IPS-20b (cell line): ENCODE results near the gene CTNNBL1.
"Not testable (repeated sequence)": the region's sequence is repeated elsewhere in the genome, so short reads cannot be mapped to it uniquely, and the experiment has no call there.

Experiments used
- H3K27ac ChIP-seq: one replicate; pipeline ENCODE4 v1.5.1; 2013; ENCODE audit warnings: low read length
- H3K27me3 ChIP-seq: 2 replicates; pipeline ENCODE4 v1.6.1; 2013; ENCODE audit warnings: mild to moderate bottlenecking, low read length, inconsistent platforms; ENCODE audit not compliant: insufficient read depth
- H3K36me3 ChIP-seq: 2 replicates; pipeline ENCODE4 v1.6.1; 2013; ENCODE audit warnings: low read depth, mild to moderate bottlenecking, inconsistent platforms, low read length, moderate library complexity; ENCODE audit not compliant: insufficient read depth
- H3K4me1 ChIP-seq: 2 replicates; pipeline ENCODE4 v1.6.1; 2013; ENCODE audit warnings: mild to moderate bottlenecking, control low read depth, inconsistent platforms, low read length, moderate library complexity; ENCODE audit not compliant: insufficient read depth
- H3K4me3 ChIP-seq: 2 replicates; pipeline ENCODE4 v1.5.1; 2013; ENCODE audit warnings: mild to moderate bottlenecking, low read length, inconsistent platforms
- H3K9ac ChIP-seq: 2 replicates; pipeline ENCODE4 v1.6.1; 2013; ENCODE audit warnings: low read depth, mild to moderate bottlenecking, inconsistent platforms, low read length, moderate library complexity
- H3K9me3 ChIP-seq: 2 replicates; pipeline ENCODE4 v1.6.1; 2013; ENCODE audit warnings: mild to moderate bottlenecking, low read depth, low read length, inconsistent platforms; ENCODE audit not compliant: insufficient read depth

Gene CTNNBL1

GRCh38 chr20:37681384-37682112, 12.3 kb upstream of the CTNNBL1 start:
- Histone ChIP-seq H3K4me1 (no peaks in the 10 kb centered on the region), H3K9me3 (no peaks in the 10 kb centered on the region), H3K27me3 (0 out of 2 replicates have a peak, but pooled peaks cover 8% of the 10 kb centered on the region), H3K9ac (no peak overlapping the region), H3K36me3 (no peaks in the 10 kb centered on the region), H3K4me3 (no peak overlapping the region), H3K27ac (no peak overlapping the region)

- not testable (repeated sequence) for H3K9ac ChIP-seq, H3K4me3 ChIP-seq, H3K27ac ChIP-seq, H3K36me3 ChIP-seq, H3K9me3 ChIP-seq, H3K4me1 ChIP-seq
- peaks cover 16% of the 10 kb centered on the region for H3K27me3 ChIP-seq
These were observed 10.7 kb upstream of the CTNNBL1 start for GRCh38 chr20:37683146-37683545.

- no peak overlapping the region for H3K4me3 ChIP-seq
- no peaks in the 10 kb centered on the region for H3K9me3 ChIP-seq
- H3K36me3 ChIP-seq, result no peaks in the 10 kb centered on the region
- H3K9ac ChIP-seq, result no peak overlapping the region
- H3K27ac ChIP-seq, result no peak overlapping the region
- H3K4me1 ChIP-seq, result no peaks in the 10 kb centered on the region
- peaks cover 36% of the 10 kb centered on the region for H3K27me3 ChIP-seq
These were observed 6.9 kb upstream of the CTNNBL1 start for GRCh38 chr20:37686762-37687477.

GRCh38 chr20:37687478-37687805, 6.4 kb upstream of the CTNNBL1 start:
- H3K4me3 ChIP-seq, result no peak overlapping the region
- no peak overlapping the region for H3K9ac ChIP-seq
- no peaks in the 10 kb centered on the region for H3K36me3 ChIP-seq
- no peaks in the 10 kb centered on the region for H3K4me1 ChIP-seq
- no peak overlapping the region for H3K27ac ChIP-seq
- no peaks in the 10 kb centered on the region for H3K9me3 ChIP-seq
- H3K27me3 ChIP-seq, result peaks cover 36% of the 10 kb centered on the region

GRCh38 chr20:37688093-37688492, 5.7 kb upstream of the CTNNBL1 start:
- H3K4me1 ChIP-seq, result no peaks in the 10 kb centered on the region
- H3K9me3 ChIP-seq, result no peaks in the 10 kb centered on the region
- no peaks in the 10 kb centered on the region for H3K36me3 ChIP-seq
- H3K9ac ChIP-seq, result no peak overlapping the region
- no peak overlapping the region for H3K27ac ChIP-seq
- H3K4me3 ChIP-seq, result no peak overlapping the region
- H3K27me3 ChIP-seq, result peaks cover 36% of the 10 kb centered on the region

GRCh38 chr20:37690626-37691369, 3.0 kb upstream of the CTNNBL1 start:
- H3K27ac ChIP-seq, result no peak overlapping the region
- no peaks in the 10 kb centered on the region for H3K9me3 ChIP-seq
- H3K9ac ChIP-seq, result no peak overlapping the region
- no peaks in the 10 kb centered on the region for H3K36me3 ChIP-seq
- H3K4me3 ChIP-seq, result no peak overlapping the region
- H3K27me3 ChIP-seq, result peaks cover 32% of the 10 kb centered on the region
- peaks cover 8% of the 10 kb centered on the region; the same call in 1 of the 2 replicates for H3K4me1 ChIP-seq

GRCh38 chr20:37692459-37693166, 1.2 kb upstream of the CTNNBL1 start:
- peaks cover 8% of the 10 kb centered on the region; the same call in 1 of the 2 replicates for H3K4me1 ChIP-seq
- H3K9ac ChIP-seq, result no peak overlapping the region
- H3K27me3 ChIP-seq, result peaks cover 26% of the 10 kb centered on the region
- H3K27ac ChIP-seq, result no peak overlapping the region
- H3K36me3 ChIP-seq, result no peaks in the 10 kb centered on the region
- no peaks in the 10 kb centered on the region for H3K9me3 ChIP-seq
- H3K4me3 ChIP-seq, result no peak overlapping the region

- H3K4me1 ChIP-seq, result peaks cover 8% of the 10 kb centered on the region; the same call in 1 of the 2 replicates
- H3K9ac ChIP-seq, result peak overlapping the region; percentile 70; the same call in 1 of the 2 replicates
- no peaks in the 10 kb centered on the region for H3K9me3 ChIP-seq
- peak overlapping the region; percentile 95 for H3K4me3 ChIP-seq
- H3K36me3 ChIP-seq, result no peaks in the 10 kb centered on the region
- H3K27me3 ChIP-seq, result peaks cover 20% of the 10 kb centered on the region
- H3K27ac ChIP-seq, result no peak overlapping the region
These were observed 592 bp upstream of the CTNNBL1 start for GRCh38 chr20:37693242-37693634.

GRCh38 chr20:37695684-37696342, 2.0 kb downstream of the CTNNBL1 start:
- Histone ChIP-seq H3K36me3 (no peaks in the 10 kb centered on the region), H3K9me3 (no peaks in the 10 kb centered on the region), H3K9ac (no peak overlapping the region), H3K4me3 (no peak overlapping the region), H3K27me3 (0 out of 2 replicates have a peak, but pooled peaks cover 3% of the 10 kb centered on the region), H3K27ac (no peak overlapping the region), H3K4me1 (peaks cover 8% of the 10 kb centered on the region; the same call in 1 of the 2 replicates)

- no peak overlapping the region for H3K9ac ChIP-seq
- no peaks in the 10 kb centered on the region for H3K27me3 ChIP-seq
- H3K27ac ChIP-seq, result no peak overlapping the region
- H3K4me1 ChIP-seq, result peaks cover 8% of the 10 kb centered on the region; the same call in 1 of the 2 replicates
- H3K36me3 ChIP-seq, result no peaks in the 10 kb centered on the region
- no peak overlapping the region for H3K4me3 ChIP-seq
- H3K9me3 ChIP-seq, result no peaks in the 10 kb centered on the region
These were observed 3.5 kb downstream of the CTNNBL1 start for GRCh38 chr20:37697314-37697713.

- Histone ChIP-seq H3K27ac (no peak overlapping the region), H3K4me1 (0 out of 2 replicates have a peak, but pooled peaks cover 4% of the 10 kb centered on the region), H3K27me3 (no peaks in the 10 kb centered on the region), H3K9me3 (no peaks in the 10 kb centered on the region), H3K4me3 (no peak overlapping the region), H3K9ac (no peak overlapping the region), H3K36me3 (no peaks in the 10 kb centered on the region)
These were observed 5.4 kb downstream of the CTNNBL1 start for GRCh38 chr20:37699202-37699601.
